ENCODE data around the gene SLC38A6.

SLC38A6 gene

DNA sequence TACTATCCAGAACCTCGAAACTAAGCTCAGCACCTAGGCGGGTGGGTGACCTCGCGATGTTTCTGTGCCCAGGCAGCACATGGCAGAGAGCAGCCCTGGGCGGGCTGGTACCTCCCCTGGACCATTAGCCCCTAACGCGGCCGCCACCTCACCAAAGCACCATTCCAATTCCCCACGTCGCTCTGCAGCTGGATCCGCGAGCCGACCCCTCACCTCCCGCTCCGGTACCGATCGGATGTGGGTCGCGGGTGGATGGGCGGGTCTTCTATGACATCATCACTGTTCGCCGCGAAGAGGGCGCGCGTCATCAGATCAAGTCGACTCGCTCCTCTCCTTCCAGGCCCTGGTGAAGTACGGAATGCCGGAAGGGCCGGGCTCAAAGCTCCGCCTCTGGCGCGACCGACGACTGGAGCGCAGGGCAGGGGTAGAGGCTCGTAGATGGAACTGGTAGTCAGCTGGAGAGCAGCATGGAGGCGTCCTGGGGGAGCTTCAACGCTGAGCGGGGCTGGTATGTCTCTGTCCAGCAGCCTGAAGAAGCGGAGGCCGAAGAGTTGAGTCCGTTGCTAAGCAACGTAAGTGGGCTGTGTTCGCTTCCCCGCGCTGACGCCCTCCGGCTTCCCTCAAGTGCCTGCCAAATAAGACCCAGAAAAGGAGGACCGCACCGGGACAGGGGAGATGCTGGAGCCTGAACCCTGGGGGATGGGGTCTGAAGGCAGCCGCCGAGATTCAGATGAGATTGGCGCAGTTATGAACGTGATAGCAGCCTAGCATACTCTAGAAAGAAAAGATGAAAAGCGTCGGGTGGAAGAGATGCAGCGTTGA, at the start of gene SLC38A6, which contains the start of gene TRMT5:
Gene SLC38A6 (plus strand): TSS at position 435 of the 822 bp plus-strand sequence. CDS start 33 bp downstream, at position 468.
Gene TRMT5 (minus strand): TSS at position 269 of the 822 bp plus-strand sequence. CDS start 106 bp downstream, at position 163.
- peak within 1 kb of the TSS; percentile 88 for H3K4me2 ChIP-seq (ENCODE audit: low read length)
- peaks cover 28% of the 10 kb centered on the region for H3K79me2 ChIP-seq (ENCODE audit: low read length)
- H4K20me1 ChIP-seq (ENCODE audit: insufficient read depth, low read length), result no peaks in the 10 kb centered on the region
- H3K4me1 ChIP-seq (ENCODE audit: low read length), result peaks cover 26% of the 10 kb centered on the region
- TF ChIP-seq EZH2phosphoT487 (IDR thresholded peaks at IDR 0.05; ENCODE audit: low read depth), result no peak
- TF ChIP-seq, protein P1, sequence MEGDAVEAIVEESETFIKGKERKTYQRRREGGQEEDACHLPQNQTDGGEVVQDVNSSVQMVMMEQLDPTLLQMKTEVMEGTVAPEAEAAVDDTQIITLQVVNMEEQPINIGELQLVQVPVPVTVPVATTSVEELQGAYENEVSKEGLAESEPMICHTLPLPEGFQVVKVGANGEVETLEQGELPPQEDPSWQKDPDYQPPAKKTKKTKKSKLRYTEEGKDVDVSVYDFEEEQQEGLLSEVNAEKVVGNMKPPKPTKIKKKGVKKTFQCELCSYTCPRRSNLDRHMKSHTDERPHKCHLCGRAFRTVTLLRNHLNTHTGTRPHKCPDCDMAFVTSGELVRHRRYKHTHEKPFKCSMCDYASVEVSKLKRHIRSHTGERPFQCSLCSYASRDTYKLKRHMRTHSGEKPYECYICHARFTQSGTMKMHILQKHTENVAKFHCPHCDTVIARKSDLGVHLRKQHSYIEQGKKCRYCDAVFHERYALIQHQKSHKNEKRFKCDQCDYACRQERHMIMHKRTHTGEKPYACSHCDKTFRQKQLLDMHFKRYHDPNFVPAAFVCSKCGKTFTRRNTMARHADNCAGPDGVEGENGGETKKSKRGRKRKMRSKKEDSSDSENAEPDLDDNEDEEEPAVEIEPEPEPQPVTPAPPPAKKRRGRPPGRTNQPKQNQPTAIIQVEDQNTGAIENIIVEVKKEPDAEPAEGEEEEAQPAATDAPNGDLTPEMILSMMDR (IDR thresholded peaks at IDR 0.05; ENCODE audit: low read depth, low read length), result no peak
- peaks cover 28% of the 10 kb centered on the region for H3K36me3 ChIP-seq (replicated peaks; ENCODE audit: low read depth, low read length)
- peak within 1 kb of the TSS; percentile 46 for H3K27ac ChIP-seq (ENCODE audit: low read length)
- peak within 1 kb of the TSS; percentile 100 for H3K4me3 ChIP-seq (ENCODE audit: low read length)
- peak within 1 kb of the TSS; percentile 89 for H3K9ac ChIP-seq (ENCODE audit: low read length)
- H3K9me3 ChIP-seq (ENCODE audit: insufficient read depth, low read length), result no peaks in the 10 kb centered on the region
- peak within 1 kb of the TSS; percentile 97 for H2AFZ ChIP-seq (ENCODE audit: low read depth, low read length)
- no peaks in the 10 kb centered on the region for H3K27me3 ChIP-seq (ENCODE audit: low read depth, low read length)

- Histone ChIP-seq H3K4me1 (ENCODE audit: low read length) (no peaks in the 10 kb centered on the region), H3K27me3 (ENCODE audit: low read depth, low read length) (no peaks in the 10 kb centered on the region), H3K27ac (ENCODE audit: low read length) (no peak overlapping the region), H3K4me2 (ENCODE audit: low read length) (no peak overlapping the region), H3K36me3 (replicated peaks; ENCODE audit: low read depth, low read length) (no peaks in the 10 kb centered on the region), H3K9ac (ENCODE audit: low read length) (no peak overlapping the region), H3K9me3 (ENCODE audit: insufficient read depth, low read length) (no peaks in the 10 kb centered on the region), H4K20me1 (ENCODE audit: insufficient read depth, low read length) (no peaks in the 10 kb centered on the region), H3K79me2 (ENCODE audit: low read length) (no peaks in the 10 kb centered on the region), H2AFZ (ENCODE audit: low read depth, low read length) (no peak overlapping the region), H3K4me3 (ENCODE audit: low read length) (no peak overlapping the region)
- TF ChIP-seq, protein P1 (IDR thresholded peaks at IDR 0.05; ENCODE audit: low read depth, low read length), result no peak
These were observed 47.0 kb upstream of the SLC38A6 start for GRCh38 chr14:60933920-60934655.

- no peak overlapping the region for H2AFZ ChIP-seq (ENCODE audit: low read depth, low read length)
- H3K27me3 ChIP-seq (ENCODE audit: low read depth, low read length), result no peaks in the 10 kb centered on the region
- no peaks in the 10 kb centered on the region for H3K4me1 ChIP-seq (ENCODE audit: low read length)
- no peak overlapping the region for H3K4me3 ChIP-seq (ENCODE audit: low read length)
- no peaks in the 10 kb centered on the region for H4K20me1 ChIP-seq (ENCODE audit: insufficient read depth, low read length)
- H3K4me2 ChIP-seq (ENCODE audit: low read length), result no peak overlapping the region
- H3K79me2 ChIP-seq (ENCODE audit: low read length), result no peaks in the 10 kb centered on the region
- H3K27ac ChIP-seq (ENCODE audit: low read length), result no peak overlapping the region
- no peaks in the 10 kb centered on the region for H3K9me3 ChIP-seq (ENCODE audit: insufficient read depth, low read length)
- H3K36me3 ChIP-seq (replicated peaks; ENCODE audit: low read depth, low read length), result no peaks in the 10 kb centered on the region
- no peak for TF ChIP-seq EZH2phosphoT487 (IDR thresholded peaks at IDR 0.05; ENCODE audit: low read depth)
- TF ChIP-seq, protein P1 (IDR thresholded peaks at IDR 0.05; ENCODE audit: low read depth, low read length), result no peak
- no peak overlapping the region for H3K9ac ChIP-seq (ENCODE audit: low read length)
These were observed 45.7 kb upstream of the SLC38A6 start for GRCh38 chr14:60935319-60935718.

GRCh38 chr14:60943637-60944032, 37.4 kb upstream of the SLC38A6 start:
- no peaks in the 10 kb centered on the region for H3K27me3 ChIP-seq (ENCODE audit: low read depth, low read length)
- H3K9me3 ChIP-seq (ENCODE audit: insufficient read depth, low read length), result no peaks in the 10 kb centered on the region
- no peaks in the 10 kb centered on the region for H3K79me2 ChIP-seq (ENCODE audit: low read length)
- TF ChIP-seq, protein P1 (IDR thresholded peaks at IDR 0.05; ENCODE audit: low read depth, low read length), result no peak
- TF ChIP-seq EZH2phosphoT487 (IDR thresholded peaks at IDR 0.05; ENCODE audit: low read depth), result no peak
- H3K4me2 ChIP-seq (ENCODE audit: low read length), result no peak overlapping the region
- H3K9ac ChIP-seq (ENCODE audit: low read length), result no peak overlapping the region
- no peaks in the 10 kb centered on the region for H3K4me1 ChIP-seq (ENCODE audit: low read length)
- H2AFZ ChIP-seq (ENCODE audit: low read depth, low read length), result no peak overlapping the region
- H4K20me1 ChIP-seq (ENCODE audit: insufficient read depth, low read length), result no peaks in the 10 kb centered on the region
- H3K27ac ChIP-seq (ENCODE audit: low read length), result no peak overlapping the region
- H3K36me3 ChIP-seq (replicated peaks; ENCODE audit: low read depth, low read length), result no peaks in the 10 kb centered on the region
- no peak overlapping the region for H3K4me3 ChIP-seq (ENCODE audit: low read length)
